ENCODE measurements around the gene CYTH3. TPM values are rescaled to one million over a fixed set of nuclear protein-coding genes. Genes with fewer than 3 reads are reported as not detected.

CYTH3 gene
- total and polyA plus RNA-seq, 9 of the 15 experiments (the other 6 are each of a cell fraction or from before 2014, with no cell fraction given) = 0.25 to 15.2 (median 11.4) TPM

DNA sequence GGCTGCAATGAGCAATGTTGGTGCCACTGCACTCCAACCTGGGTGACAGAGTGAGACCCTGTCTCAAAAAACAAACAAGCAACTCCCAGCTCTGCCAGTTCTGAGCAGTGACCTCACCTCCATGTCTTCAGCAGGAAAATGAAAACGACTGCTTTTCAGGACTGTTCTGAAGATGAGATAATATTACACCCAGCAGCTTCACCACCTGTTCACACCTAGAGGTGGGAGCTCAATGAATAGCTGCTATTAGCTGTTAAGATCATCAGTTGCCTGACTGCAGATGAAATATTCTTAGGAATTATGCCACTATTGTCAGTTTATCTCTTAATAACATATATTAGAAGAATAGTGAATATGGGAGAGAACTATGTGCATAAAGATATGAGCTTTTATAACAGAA, 48.4 kb upstream of the CYTH3 start:
- ChIA-PET CTCF (ENCODE audit: low intra/inter-chr PET ratio) (no interaction called here), POLR2A (interaction anchor here (0.6 to 0.7 kb wide), 2 partner anchors 19 to 21 kb away, joined by 3 to 5 read pairs; no protein-coding TSS in a partner anchor)
- H3K27me3 ChIP-seq (ENCODE audit: control insufficient read depth in 2 of 2, insufficient read depth in 2 of 2, low read length in 2 of 2) = no peaks in the 10 kb centered on the region
- H3K36me3 ChIP-seq (ENCODE audit: control insufficient read depth, insufficient read depth, low read length) = no peaks in the 10 kb centered on the region
- 5% methylated on average over 1 of the region's 1 CpG for WGBS (ENCODE audit: insufficient coverage, low coverage, missing lambda C conversion rate)
- ATAC-seq = no peak
- H3K79me2 ChIP-seq (ENCODE audit: control insufficient read depth, insufficient read depth, low read length) = no peaks in the 10 kb centered on the region
- no peak for FAIRE-seq
- in situ Hi-C loops (cut with MboI) (loop anchor here (5.0 kb wide), 1 partner anchor 323 kb away; no protein-coding TSS in a partner anchor), intact Hi-C loops (cut with micrococcal nuclease) (loop anchor here (5.0 to 10.0 kb wide), 2 partner anchors 63 to 534 kb away; no protein-coding TSS in a partner anchor)
- no peak for DNase-seq (ENCODE audit: extremely low read depth in 1 of 4, low spot score in 3 of 4)
- H3K4me3 ChIP-seq = no peak overlapping the region
- H3K27ac ChIP-seq (ENCODE audit: extremely low read depth, low read depth, low read length) = no peak overlapping the region
- no peaks in the 10 kb centered on the region for H4K20me1 ChIP-seq (replicated peaks; ENCODE audit: control insufficient read depth, insufficient read depth, low read length)
- no peak overlapping the region for H3K4me2 ChIP-seq (ENCODE audit: insufficient read depth, low read length)
- peaks cover 0 to 3% of the 10 kb centered on the region in 2 experiments; a peak in 1 of 5 replicates for H3K4me1 ChIP-seq (replicated peaks in 1 of 2; ENCODE audit: control insufficient read depth in 2 of 2, insufficient read depth in 2 of 2, low read length in 2 of 2)
- no peak overlapping the region for H3K9ac ChIP-seq (ENCODE audit: insufficient read depth in 1 of 2, low read depth in 2 of 2, low read length in 2 of 2)
- H3K9me1 ChIP-seq (ENCODE audit: control insufficient read depth, insufficient read depth, low read length) = no peaks in the 10 kb centered on the region
- no peaks in the 10 kb centered on the region for H3K9me3 ChIP-seq (replicated peaks; ENCODE audit: control insufficient read depth, insufficient read depth, low read depth, low read length)
- H2AFZ ChIP-seq (ENCODE audit: low read depth, low read length) = no peak overlapping the region
- no TSS peak for BruUV-seq (replicated peaks)
- TF ChIP-seq, protein P1, sequence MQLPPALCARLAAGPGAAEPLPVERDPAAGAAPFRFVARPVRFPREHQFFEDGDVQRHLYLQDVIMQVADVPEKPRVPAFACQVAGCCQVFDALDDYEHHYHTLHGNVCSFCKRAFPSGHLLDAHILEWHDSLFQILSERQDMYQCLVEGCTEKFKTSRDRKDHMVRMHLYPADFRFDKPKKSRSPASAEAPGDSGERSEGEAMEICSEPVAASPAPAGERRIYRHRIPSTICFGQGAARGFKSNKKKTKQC (CRISPR knock-in tag; IDR thresholded peaks at IDR 0.05) = no peak
- TF ChIP-seq ZNF217 (CRISPR knock-in tag; IDR thresholded peaks at IDR 0.05) (no peak), ZNF133 (CRISPR knock-in tag; IDR thresholded peaks at IDR 0.05) (no peak), ZNF436 (CRISPR knock-in tag; IDR thresholded peaks at IDR 0.05) (no peak), NFATC3 (IDR thresholded peaks at IDR 0.05) (no peak), KHSRP (IDR thresholded peaks at IDR 0.05) (no peak), ILK (tag; IDR thresholded peaks at IDR 0.05; ENCODE audit: borderline replicate concordance, low read depth) (no peak), ZKSCAN3 (CRISPR knock-in tag; IDR thresholded peaks at IDR 0.05) (no peak), SMARCB1 (IDR thresholded peaks at IDR 0.05; ENCODE audit: insufficient read length, low read depth) (no peak)
- TF ChIP-seq, protein P2, sequence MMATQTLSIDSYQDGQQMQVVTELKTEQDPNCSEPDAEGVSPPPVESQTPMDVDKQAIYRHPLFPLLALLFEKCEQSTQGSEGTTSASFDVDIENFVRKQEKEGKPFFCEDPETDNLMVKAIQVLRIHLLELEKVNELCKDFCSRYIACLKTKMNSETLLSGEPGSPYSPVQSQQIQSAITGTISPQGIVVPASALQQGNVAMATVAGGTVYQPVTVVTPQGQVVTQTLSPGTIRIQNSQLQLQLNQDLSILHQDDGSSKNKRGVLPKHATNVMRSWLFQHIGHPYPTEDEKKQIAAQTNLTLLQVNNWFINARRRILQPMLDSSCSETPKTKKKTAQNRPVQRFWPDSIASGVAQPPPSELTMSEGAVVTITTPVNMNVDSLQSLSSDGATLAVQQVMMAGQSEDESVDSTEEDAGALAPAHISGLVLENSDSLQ (IDR thresholded peaks at IDR 0.05) = no peak
- TF ChIP-seq, protein P3, sequence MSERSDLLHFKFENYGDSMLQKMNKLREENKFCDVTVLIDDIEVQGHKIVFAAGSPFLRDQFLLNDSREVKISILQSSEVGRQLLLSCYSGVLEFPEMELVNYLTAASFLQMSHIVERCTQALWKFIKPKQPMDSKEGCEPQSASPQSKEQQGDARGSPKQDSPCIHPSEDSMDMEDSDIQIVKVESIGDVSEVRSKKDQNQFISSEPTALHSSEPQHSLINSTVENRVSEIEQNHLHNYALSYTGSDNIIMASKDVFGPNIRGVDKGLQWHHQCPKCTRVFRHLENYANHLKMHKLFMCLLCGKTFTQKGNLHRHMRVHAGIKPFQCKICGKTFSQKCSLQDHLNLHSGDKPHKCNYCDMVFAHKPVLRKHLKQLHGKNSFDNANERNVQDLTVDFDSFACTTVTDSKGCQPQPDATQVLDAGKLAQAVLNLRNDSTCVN (CRISPR knock-in tag; IDR thresholded peaks at IDR 0.05) = no peak
- TF ChIP-seq, protein P4, sequence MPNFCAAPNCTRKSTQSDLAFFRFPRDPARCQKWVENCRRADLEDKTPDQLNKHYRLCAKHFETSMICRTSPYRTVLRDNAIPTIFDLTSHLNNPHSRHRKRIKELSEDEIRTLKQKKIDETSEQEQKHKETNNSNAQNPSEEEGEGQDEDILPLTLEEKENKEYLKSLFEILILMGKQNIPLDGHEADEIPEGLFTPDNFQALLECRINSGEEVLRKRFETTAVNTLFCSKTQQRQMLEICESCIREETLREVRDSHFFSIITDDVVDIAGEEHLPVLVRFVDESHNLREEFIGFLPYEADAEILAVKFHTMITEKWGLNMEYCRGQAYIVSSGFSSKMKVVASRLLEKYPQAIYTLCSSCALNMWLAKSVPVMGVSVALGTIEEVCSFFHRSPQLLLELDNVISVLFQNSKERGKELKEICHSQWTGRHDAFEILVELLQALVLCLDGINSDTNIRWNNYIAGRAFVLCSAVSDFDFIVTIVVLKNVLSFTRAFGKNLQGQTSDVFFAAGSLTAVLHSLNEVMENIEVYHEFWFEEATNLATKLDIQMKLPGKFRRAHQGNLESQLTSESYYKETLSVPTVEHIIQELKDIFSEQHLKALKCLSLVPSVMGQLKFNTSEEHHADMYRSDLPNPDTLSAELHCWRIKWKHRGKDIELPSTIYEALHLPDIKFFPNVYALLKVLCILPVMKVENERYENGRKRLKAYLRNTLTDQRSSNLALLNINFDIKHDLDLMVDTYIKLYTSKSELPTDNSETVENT (CRISPR knock-in tag; IDR thresholded peaks at IDR 0.05) = no peak
- TF ChIP-seq, protein P5, sequence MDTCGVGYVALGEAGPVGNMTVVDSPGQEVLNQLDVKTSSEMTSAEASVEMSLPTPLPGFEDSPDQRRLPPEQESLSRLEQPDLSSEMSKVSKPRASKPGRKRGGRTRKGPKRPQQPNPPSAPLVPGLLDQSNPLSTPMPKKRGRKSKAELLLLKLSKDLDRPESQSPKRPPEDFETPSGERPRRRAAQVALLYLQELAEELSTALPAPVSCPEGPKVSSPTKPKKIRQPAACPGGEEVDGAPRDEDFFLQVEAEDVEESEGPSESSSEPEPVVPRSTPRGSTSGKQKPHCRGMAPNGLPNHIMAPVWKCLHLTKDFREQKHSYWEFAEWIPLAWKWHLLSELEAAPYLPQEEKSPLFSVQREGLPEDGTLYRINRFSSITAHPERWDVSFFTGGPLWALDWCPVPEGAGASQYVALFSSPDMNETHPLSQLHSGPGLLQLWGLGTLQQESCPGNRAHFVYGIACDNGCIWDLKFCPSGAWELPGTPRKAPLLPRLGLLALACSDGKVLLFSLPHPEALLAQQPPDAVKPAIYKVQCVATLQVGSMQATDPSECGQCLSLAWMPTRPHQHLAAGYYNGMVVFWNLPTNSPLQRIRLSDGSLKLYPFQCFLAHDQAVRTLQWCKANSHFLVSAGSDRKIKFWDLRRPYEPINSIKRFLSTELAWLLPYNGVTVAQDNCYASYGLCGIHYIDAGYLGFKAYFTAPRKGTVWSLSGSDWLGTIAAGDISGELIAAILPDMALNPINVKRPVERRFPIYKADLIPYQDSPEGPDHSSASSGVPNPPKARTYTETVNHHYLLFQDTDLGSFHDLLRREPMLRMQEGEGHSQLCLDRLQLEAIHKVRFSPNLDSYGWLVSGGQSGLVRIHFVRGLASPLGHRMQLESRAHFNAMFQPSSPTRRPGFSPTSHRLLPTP (IDR thresholded peaks at IDR 0.05; ENCODE audit: borderline replicate concordance, extremely low read depth, insufficient read length) = no peak
- TF ChIP-seq, protein P6, sequence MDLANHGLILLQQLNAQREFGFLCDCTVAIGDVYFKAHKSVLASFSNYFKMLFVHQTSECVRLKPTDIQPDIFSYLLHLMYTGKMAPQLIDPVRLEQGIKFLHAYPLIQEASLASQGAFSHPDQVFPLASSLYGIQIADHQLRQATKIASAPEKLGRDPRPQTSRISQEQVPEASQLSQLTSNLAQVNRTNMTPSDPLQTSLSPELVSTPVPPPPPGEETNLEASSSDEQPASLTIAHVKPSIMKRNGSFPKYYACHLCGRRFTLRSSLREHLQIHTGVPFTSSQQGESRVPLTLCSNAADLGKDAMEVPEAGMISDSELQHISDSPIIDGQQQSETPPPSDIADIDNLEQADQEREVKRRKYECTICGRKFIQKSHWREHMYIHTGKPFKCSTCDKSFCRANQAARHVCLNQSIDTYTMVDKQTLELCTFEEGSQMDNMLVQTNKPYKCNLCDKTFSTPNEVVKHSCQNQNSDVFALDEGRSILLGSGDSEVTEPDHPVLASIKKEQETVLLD (IDR thresholded peaks at IDR 0.05) = no peak

Data from K562 (cell line).